ENCODE measurements around the gene C3orf18. TPM values are rescaled to one million over a fixed set of nuclear protein-coding genes. Genes with fewer than 3 reads are reported as not detected.
"Not testable (repeated sequence)": the region's sequence is repeated elsewhere in the genome, so short reads cannot be mapped to it uniquely, and the experiment has no call there.

C3orf18 gene
- total RNA-seq, 1 experiment from 2014 or later, result 5.0 TPM

DNA sequence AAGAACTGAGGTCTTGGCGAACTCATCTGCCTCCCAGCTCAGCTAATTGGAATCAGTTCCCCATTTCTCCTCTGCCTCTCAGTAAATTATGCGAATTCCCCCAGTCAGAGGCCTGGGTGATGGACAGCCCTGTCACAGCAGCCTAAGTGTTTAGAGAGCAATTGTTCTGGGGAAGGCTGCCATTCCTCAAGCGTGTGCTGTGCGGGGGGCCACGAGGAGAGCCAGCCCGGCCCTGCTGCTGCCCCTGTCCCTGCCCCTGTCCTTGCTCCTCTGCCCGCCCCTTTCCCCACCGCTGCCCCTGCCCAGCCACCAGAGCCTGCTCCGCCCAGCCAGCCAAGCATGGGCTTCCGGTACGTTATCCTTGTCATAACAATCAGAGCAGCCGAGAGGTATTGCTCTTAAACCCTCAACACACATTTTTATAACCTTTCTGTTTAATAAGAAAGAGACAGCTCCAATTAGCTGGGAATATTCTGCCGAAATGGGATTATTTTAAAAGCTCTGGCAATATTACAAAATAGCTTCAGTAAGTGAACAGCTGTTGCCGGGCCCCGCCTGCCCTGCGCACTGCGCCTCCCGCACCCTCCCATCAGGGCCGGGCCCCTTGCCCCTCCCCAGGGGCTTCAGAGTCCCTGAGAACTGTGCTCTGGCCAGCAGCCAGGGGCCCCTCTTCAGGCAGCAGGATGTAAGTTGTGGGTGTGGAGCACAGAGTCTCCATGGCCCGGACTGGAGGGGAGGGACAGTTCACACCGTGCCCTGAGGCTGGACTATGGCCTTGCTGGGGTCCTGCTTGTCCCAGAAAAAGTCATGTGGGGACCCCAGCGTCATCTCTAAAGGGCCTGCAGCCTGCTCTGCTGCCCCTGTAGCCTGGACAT is 51.7 kb downstream of the C3orf18 start:
- ATAC-seq, result no peak
- no TSS peak for BruUV-seq (replicated peaks)
- Histone ChIP-seq H3K4me3 (ENCODE audit: low read depth in 2 of 2, low read length in 2 of 2) (no peak overlapping the region), H3K4me1 (ENCODE audit: control insufficient read depth, insufficient read depth, low read length) (no peaks in the 10 kb centered on the region), H3K36me3 (ENCODE audit: control insufficient read depth, insufficient read depth, low read length) (no peaks in the 10 kb centered on the region), H3K27ac (ENCODE audit: low read length) (no peak overlapping the region), H3K27me3 (ENCODE audit: control insufficient read depth, insufficient read depth, low read length) (no peaks in the 10 kb centered on the region), H3K9me3 (ENCODE audit: control insufficient read depth, insufficient read depth, low read depth, low read length) (no peaks in the 10 kb centered on the region)
- POLR2A ChIA-PET, result no interaction called here
- DNase-seq (ENCODE audit: low read depth, low spot score), result no peak
- TF ChIP-seq POLR2AphosphoS5 (IDR thresholded peaks at IDR 0.05; ENCODE audit: low read depth, low read length) (no peak), TCF7L2 (IDR thresholded peaks at IDR 0.05; ENCODE audit: low read depth, low read length) (no peak), SIN3A (IDR thresholded peaks at IDR 0.05; ENCODE audit: borderline replicate concordance, insufficient read depth, low read depth, low read length) (no peak)
- TF ChIP-seq, protein P1, sequence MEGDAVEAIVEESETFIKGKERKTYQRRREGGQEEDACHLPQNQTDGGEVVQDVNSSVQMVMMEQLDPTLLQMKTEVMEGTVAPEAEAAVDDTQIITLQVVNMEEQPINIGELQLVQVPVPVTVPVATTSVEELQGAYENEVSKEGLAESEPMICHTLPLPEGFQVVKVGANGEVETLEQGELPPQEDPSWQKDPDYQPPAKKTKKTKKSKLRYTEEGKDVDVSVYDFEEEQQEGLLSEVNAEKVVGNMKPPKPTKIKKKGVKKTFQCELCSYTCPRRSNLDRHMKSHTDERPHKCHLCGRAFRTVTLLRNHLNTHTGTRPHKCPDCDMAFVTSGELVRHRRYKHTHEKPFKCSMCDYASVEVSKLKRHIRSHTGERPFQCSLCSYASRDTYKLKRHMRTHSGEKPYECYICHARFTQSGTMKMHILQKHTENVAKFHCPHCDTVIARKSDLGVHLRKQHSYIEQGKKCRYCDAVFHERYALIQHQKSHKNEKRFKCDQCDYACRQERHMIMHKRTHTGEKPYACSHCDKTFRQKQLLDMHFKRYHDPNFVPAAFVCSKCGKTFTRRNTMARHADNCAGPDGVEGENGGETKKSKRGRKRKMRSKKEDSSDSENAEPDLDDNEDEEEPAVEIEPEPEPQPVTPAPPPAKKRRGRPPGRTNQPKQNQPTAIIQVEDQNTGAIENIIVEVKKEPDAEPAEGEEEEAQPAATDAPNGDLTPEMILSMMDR (IDR thresholded peaks at IDR 0.05), result no peak
- TF ChIP-seq, protein P2, sequence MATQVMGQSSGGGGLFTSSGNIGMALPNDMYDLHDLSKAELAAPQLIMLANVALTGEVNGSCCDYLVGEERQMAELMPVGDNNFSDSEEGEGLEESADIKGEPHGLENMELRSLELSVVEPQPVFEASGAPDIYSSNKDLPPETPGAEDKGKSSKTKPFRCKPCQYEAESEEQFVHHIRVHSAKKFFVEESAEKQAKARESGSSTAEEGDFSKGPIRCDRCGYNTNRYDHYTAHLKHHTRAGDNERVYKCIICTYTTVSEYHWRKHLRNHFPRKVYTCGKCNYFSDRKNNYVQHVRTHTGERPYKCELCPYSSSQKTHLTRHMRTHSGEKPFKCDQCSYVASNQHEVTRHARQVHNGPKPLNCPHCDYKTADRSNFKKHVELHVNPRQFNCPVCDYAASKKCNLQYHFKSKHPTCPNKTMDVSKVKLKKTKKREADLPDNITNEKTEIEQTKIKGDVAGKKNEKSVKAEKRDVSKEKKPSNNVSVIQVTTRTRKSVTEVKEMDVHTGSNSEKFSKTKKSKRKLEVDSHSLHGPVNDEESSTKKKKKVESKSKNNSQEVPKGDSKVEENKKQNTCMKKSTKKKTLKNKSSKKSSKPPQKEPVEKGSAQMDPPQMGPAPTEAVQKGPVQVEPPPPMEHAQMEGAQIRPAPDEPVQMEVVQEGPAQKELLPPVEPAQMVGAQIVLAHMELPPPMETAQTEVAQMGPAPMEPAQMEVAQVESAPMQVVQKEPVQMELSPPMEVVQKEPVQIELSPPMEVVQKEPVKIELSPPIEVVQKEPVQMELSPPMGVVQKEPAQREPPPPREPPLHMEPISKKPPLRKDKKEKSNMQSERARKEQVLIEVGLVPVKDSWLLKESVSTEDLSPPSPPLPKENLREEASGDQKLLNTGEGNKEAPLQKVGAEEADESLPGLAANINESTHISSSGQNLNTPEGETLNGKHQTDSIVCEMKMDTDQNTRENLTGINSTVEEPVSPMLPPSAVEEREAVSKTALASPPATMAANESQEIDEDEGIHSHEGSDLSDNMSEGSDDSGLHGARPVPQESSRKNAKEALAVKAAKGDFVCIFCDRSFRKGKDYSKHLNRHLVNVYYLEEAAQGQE (IDR thresholded peaks at IDR 0.05; ENCODE audit: insufficient read depth in 1 of 2, low read depth in 2 of 2, low read length in 1 of 2), result no peak
- in situ Hi-C loops (cut with HindIII; ENCODE audit: low pct_unique_long_range_greater_than_20kb, low sequenced_read_pairs) (no loop called here), intact Hi-C loops (cut with micrococcal nuclease; ENCODE audit: unreplicated experiment) (no loop called here)
- CTCF ChIA-PET, result no interaction called here

DNA sequence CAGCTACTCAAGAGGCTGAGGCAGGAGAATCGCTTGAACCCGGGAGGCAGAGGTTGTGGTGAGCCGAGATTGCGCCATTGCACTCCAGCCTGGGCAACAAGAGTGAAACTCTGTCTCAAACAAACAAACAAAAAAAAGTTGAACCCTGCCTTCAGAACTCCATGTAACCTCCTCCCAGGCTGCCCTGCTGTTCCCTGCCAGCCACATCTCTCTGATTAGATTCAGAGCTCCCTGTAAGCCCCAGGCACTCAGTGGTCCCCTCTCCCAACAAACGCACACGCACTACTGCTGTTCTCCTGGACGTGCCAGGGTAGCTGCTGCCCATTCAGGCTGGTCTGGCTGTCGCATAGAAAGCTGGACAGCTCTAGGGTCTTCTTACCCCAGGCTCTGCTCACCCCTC is 54.6 kb downstream of the C3orf18 start:
- H3K27ac ChIP-seq (ENCODE audit: low read length); H3K9me3 ChIP-seq (ENCODE audit: control insufficient read depth, insufficient read depth, low read depth, low read length); H3K4me1 ChIP-seq (ENCODE audit: control insufficient read depth, insufficient read depth, low read length); intact Hi-C loops (cut with micrococcal nuclease; ENCODE audit: unreplicated experiment); H3K27me3 ChIP-seq (ENCODE audit: control insufficient read depth, insufficient read depth, low read length); ATAC-seq; H3K4me3 ChIP-seq (ENCODE audit: low read depth in 2 of 2, low read length in 2 of 2); in situ Hi-C loops (cut with HindIII; ENCODE audit: low pct_unique_long_range_greater_than_20kb, low sequenced_read_pairs); BruUV-seq (replicated peaks); DNase-seq (ENCODE audit: low read depth, low spot score); POLR2A ChIA-PET; H3K36me3 ChIP-seq (ENCODE audit: control insufficient read depth, insufficient read depth, low read length): not testable (repeated sequence)
- CTCF ChIA-PET, result interaction anchor here (0.6 kb wide), 1 partner anchor 9 kb away, joined by 5 read pairs; no protein-coding TSS in a partner anchor

DNA sequence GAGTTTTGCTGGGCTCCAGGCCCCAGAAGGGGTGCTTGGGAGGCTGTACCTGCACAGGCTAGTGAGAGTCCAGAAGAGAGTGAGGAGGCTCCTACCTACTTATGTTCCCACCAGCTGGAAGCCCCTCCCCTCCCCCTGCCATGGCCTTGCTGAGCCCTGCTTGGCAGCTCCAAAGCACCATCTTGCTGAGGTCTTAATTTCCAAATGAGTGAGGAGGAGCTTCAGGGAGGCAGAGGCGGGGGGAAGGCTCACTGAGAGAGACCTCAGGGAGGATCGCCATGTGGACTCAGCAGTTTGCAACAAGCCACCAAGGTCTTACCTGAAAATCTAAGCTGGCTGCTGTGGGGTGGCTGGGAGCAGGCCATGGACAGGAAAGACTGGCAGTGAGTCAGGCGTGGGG is 55.4 kb downstream of the C3orf18 start:
- DNase-seq (ENCODE audit: low read depth, low spot score) (no peak), ATAC-seq (no peak)
- no TSS peak for BruUV-seq (replicated peaks)
- Histone ChIP-seq H3K4me3 (ENCODE audit: low read depth in 2 of 2, low read length in 2 of 2) (no peak overlapping the region), H3K27me3 (ENCODE audit: control insufficient read depth, insufficient read depth, low read length) (no peaks in the 10 kb centered on the region; the same call in 1 of the 2 replicates), H3K9me3 (ENCODE audit: control insufficient read depth, insufficient read depth, low read depth, low read length) (no peaks in the 10 kb centered on the region), H3K36me3 (ENCODE audit: control insufficient read depth, insufficient read depth, low read length) (no peaks in the 10 kb centered on the region), H3K4me1 (ENCODE audit: control insufficient read depth, insufficient read depth, low read length) (no peaks in the 10 kb centered on the region), H3K27ac (ENCODE audit: low read length) (no peak overlapping the region)
- TF ChIP-seq POLR2AphosphoS5 (IDR thresholded peaks at IDR 0.05; ENCODE audit: low read depth, low read length) (no peak), SIN3A (IDR thresholded peaks at IDR 0.05; ENCODE audit: borderline replicate concordance, insufficient read depth, low read depth, low read length) (no peak), TCF7L2 (IDR thresholded peaks at IDR 0.05; ENCODE audit: low read depth, low read length) (no peak)
- TF ChIP-seq, protein P2 (IDR thresholded peaks at IDR 0.05; ENCODE audit: insufficient read depth in 1 of 2, low read depth in 2 of 2, low read length in 1 of 2), result no peak
- TF ChIP-seq, protein P1 (IDR thresholded peaks at IDR 0.05), result no peak
- intact Hi-C loops (cut with micrococcal nuclease; ENCODE audit: unreplicated experiment), result no loop called here
- ChIA-PET CTCF (no interaction called here), POLR2A (no interaction called here)
- in situ Hi-C loops (cut with HindIII; ENCODE audit: low pct_unique_long_range_greater_than_20kb, low sequenced_read_pairs), result no loop called here

All from Panc1 (cell line).